GM18502 (cell line): Measurements from ENCODE around the gene SIPA1L3.

Source experiments
- ATAC-seq: cut with Tn5 transposase; IDR thresholded peaks from one replicate; pipeline ENCODE4 v1.9.1; 2021; ENCODE audit warnings: mild to moderate bottlenecking; ENCODE audit not compliant: unreplicated experiment, poor library complexity

Gene SIPA1L3

DNA sequence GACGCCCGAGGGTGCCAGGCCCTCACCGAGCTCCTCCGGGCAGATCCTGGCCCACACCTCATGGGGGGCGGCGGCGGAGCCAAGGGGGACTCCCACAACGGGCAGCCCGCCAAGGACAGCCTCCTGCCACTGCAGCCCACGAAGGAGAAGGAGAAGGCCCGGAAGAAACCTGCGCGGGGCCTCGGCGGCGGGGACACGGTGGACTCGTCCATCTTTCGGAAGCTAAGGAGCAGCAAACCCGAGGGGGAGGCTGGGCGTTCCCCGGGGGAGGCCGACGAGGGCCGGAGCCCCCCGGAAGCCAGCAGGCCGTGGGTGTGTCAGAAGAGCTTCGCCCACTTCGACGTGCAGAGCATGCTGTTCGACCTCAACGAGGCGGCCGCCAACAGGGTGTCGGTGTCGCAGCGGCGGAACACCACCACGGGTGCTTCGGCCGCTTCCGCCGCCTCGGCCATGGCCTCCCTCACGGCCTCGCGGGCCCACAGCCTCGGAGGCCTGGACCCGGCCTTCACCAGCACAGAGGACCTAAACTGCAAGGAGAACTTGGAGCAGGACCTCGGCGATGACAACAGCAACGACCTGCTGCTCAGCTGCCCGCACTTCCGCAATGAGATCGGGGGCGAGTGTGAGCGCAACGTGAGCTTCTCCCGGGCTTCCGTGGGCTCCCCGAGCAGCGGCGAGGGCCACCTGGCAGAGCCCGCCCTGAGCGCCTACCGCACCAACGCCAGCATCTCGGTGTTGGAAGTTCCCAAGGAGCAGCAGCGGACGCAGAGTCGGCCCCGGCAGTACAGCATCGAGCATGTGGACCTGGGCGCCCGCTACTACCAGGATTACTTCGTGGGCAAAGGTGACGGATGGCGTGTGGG, 175.5 kb downstream of the SIPA1L3 start:
- no peak for ATAC-seq

- no peak for ATAC-seq
Measured at GRCh38 chr19:38084196-38084595, 177.2 kb downstream of the SIPA1L3 start.

GRCh38 chr19:38089440-38089839, 182.4 kb downstream of the SIPA1L3 start:
- ATAC-seq, result no peak

GRCh38 chr19:38093154-38093553, 186.1 kb downstream of the SIPA1L3 start:
- ATAC-seq, result no peak

DNA sequence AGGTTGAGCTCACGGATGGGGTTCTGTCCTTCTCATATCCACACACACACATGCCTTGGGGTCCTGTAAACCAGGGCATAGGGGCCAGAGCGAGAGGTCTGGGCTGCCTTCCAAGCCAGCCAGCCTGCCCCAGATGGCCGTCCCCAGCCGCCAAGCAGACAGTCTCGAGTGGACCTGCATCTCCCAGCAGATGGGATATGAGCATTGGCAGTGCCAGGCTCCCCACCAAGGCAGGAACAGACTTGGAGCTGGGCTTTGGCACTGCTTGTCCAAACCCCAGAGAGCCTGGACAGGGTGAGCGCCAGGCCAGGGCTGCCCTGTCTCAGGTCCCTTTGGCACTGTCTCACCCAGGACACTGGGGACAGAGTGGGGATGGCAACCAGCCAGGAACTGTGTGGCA, 186.6 kb downstream of the SIPA1L3 start:
- ATAC-seq, result no peak

DNA sequence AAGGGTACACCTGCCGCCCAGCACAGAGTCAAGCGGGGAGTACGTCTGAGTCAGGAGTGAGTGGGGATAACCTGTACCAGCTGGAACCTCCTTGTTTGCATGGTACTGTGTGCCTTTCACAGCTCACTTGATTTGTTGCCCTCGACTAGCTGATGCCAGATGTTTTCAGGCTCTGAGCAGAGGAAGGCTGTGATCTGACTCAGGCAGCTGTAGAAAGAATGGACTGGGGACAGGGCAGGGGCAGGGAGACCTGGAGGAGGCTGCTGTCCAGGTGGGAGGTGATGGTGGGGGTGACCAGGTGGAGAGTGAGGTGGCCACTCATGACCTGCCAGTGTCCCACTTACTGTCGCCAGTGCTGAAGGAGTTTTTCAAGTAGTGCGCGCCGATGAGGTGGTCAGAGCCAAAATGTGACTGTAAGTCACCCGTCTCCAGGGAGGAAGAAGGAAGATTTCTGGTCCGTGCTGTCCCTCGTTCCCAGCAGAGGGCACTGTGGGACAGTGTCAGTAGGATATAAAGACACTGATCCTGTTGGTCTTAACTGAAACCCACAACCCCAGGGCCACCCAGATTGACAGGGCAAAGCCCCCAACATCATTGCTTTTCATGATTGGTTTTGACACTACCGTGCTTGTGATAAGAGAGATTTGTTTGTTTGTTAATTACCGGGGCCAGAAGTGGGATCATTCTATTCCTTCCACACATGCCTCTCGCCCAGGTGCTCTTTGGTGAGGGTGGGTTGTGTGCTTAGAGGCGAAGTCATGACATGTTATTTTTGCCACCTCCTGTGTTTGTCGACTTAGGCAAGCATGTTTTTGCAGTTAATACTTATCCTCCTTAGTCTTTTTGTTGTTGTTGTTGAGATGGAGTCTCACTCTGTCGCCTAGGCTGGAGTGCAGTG, 188.7 kb downstream of the SIPA1L3 start:
- no peak for ATAC-seq

GRCh38 chr19:38099966-38100365, 193.0 kb downstream of the SIPA1L3 start:
- ATAC-seq, result no peak

GRCh38 chr19:38100589-38100988, 193.6 kb downstream of the SIPA1L3 start:
- ATAC-seq, result no peak

DNA sequence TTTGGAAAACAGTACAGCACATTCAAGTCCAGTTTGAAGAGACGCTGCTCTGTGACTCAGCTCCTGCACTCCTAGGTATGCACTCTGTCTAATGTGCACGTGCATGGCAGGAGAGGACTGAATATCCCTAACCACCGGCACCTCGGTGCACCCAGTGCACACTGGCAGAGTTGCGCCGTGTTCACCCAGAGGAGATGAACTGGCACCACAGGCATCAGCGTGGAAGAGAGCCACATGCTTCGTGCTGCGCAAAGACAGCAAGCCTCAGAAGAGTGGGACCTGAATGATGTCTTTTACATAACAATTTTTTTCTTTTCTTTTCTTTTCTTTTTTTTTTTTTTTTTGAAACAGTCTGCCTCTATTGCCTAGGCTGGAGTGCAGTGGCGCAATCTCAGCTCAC, 194.7 kb downstream of the SIPA1L3 start:
- no peak for ATAC-seq

DNA sequence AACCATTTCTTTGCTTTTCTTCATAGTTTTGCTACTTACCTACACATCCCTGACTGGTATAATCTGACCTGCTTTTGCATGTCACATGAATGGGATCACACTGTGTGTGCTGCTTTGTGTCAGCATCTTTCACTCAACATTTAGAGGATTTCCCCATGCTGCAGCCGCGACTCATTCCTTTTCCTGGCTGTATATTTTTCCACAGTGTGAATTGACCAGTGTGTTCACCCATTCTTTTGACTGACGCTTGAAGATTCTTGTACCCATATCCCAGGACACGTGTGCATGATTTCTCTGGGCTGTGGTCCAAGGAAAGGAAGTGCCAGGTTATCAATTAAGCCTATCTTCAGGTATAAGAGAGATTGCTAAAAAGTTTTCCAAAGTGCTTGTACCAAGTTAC, 198.6 kb downstream of the SIPA1L3 start:
- no peak for ATAC-seq

- no peak for ATAC-seq
Measured at GRCh38 chr19:38107129-38107528, 200.1 kb downstream of the SIPA1L3 start.

GRCh38 chr19:38111898-38112297, 204.9 kb downstream of the SIPA1L3 start:
- no peak for ATAC-seq

DNA sequence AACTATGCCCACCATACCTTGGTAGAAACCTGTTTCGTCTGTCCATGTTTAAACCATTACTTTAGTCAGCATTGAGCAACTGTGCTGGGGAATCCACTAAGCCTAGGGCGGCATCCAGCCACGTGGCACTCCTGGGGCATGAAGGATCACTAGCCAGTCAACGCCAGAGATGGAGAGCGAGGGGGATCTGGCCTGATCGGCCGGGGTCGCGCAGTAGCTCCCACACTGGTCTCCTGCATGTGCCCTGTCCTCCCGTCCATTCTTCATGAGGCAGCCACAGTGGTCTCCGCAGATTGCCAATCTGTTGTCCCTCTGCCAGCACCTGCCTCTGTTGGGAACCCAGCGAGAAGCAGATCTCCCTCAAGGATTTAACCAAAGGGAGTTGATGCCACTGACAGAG, 207.6 kb downstream of the SIPA1L3 start:
- no peak for ATAC-seq

GRCh38 chr19:38115271-38115802, 208.3 kb downstream of the SIPA1L3 start:
- ATAC-seq, result no peak

GRCh38 chr19:38118176-38118575, 211.2 kb downstream of the SIPA1L3 start:
- no peak for ATAC-seq

- no peak for ATAC-seq
Measured at GRCh38 chr19:38120471-38121025, 213.5 kb downstream of the SIPA1L3 start.

DNA sequence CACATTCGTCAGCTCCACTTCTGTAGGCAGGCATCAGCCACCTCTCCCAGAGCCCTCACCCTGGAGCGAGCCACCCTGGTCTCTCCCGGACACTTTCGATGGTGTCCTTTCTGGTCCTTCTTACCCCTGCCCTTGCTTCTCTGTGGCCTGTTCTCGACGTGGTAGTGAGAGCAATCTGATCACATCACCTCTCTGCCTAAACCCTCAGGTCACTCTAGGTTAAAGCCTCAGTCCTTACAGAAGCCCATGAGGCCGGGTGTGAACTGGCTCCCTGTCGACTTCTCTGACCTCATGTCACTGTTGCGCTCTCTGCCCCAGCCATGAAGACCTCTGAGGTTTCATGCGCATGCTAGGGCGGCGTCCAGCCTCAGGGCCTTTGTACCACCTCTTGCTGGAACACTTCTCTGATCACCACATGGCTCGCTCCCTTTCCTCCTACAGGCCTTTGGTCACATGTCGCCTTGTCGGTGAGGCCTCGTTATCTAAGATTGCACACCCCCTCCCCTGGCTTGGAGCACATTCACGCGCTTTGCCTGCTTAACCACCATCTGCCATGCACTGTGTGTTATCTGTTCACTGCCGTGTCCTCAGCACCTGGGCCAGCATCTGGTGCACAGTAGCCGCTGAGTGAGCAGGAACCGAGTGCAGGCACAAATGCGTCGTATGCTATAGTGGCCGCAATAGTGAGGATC, 215.5 kb downstream of the SIPA1L3 start:
- ATAC-seq, result no peak

DNA sequence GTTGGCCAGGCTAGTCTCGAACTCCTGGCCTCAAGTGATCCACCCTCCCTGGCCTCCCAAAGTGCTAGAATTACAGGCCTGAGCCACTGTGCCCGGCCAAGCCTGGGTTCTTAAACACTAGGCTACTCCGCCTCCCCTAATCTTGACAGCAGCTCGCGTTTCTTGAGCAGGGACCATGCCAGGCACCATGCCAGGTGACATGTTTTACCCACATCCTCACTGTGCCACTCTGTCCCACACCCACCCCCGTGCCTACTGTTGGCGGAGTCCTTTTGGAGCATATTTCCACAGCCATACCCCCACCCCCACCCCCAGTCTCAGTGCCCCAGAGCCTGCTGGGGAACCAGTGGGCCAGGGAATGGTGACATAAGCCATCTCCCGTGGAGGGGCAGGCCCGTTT, 218.2 kb downstream of the SIPA1L3 start:
- ATAC-seq, result no peak

DNA sequence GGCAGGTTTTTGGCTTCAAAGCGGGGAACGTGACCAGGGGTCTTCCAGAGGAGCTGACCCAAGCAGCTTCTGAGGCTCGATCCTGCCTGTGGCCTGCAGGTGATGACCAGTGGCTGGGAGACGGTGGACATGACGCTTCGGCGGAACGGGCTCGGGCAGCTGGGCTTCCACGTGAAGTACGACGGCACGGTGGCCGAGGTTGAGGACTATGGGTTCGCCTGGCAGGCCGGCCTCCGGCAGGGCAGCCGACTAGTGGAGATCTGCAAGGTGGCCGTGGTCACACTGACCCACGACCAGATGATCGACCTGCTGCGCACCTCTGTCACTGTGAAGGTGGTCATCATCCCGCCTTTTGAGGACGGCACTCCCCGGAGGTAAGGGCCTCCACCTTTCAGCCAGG, 223.4 kb downstream of the SIPA1L3 start:
- no peak for ATAC-seq

DNA sequence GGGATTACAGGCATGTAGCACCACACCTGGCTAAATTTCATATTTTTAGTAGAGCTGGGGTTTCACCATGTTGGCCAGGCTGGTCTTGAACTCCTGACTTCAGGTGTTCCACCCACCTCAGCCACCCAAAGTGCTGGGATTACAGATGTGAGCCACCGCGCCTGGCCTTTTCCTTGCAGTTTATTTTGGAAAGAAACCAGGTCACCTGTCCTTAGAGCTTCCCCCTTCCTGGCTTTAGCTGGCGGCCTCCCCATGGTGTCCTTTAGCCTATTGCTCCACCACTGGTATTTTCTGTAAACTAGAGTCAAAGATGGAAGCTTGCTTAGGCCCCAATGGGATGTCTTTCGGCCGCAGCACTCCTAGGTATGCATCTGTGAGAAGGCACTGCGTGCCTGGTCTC, 225.8 kb downstream of the SIPA1L3 start:
- ATAC-seq, result no peak
